Left lung (tissue), 10 donors: ENCODE results near the gene CCDC78. TPM values are rescaled to one million over a fixed set of nuclear protein-coding genes. Genes with fewer than 3 reads are reported as not detected.
A peak's percentile ranks its signal among the peaks of the same experiment; 100 is the strongest.

Source experiments
- ATAC-seq: fragments of 200-7000 bp; cut with Tn5 transposase; one replicate; pipeline ENCODE4 v1.9.1; 2020; ENCODE audit warnings: moderate library complexity
- DNase-seq, 4 donors: peaks; one replicate each; pipeline ENCODE4 v3.0.0-alpha.2; 2013 to 2020
- H3K27ac ChIP-seq, 2 donors: fragments of 200-600 bp; sonication (generic) in 1 of 2; one replicate each; pipeline versions ENCODE4 v1.5.0 to v1.8.0; 2020 to 2021
- H3K27me3 ChIP-seq, 2 donors: fragments of 200-600 bp; sonication (generic) in 1 of 2; one replicate each; pipeline versions ENCODE4 v1.5.0 to v1.8.0; 2020 to 2021
- H3K36me3 ChIP-seq, 2 donors: fragments of 200-600 bp; sonication (generic) in 1 of 2; one replicate each; pipeline versions ENCODE4 v1.5.0 to v1.8.0; 2020 to 2021
- H3K4me1 ChIP-seq, 2 donors: fragments of 200-600 bp; one replicate each; pipeline ENCODE4 v1.8.0; 2021
- H3K4me3 ChIP-seq, 2 donors: fragments of 200-600 bp; sonication (generic) in 1 of 2; one replicate each; pipeline versions ENCODE4 v1.5.0 to v1.8.0; 2020 to 2021; ENCODE audit warnings: mild to moderate bottlenecking in 1 of 2
- H3K9me3 ChIP-seq, 2 donors: fragments of 200-600 bp; sonication (generic) in 1 of 2; one replicate each; pipeline versions ENCODE4 v1.5.0 to v1.8.0; 2020 to 2021
- intact Hi-C, 2 donors: fragments of 100-400 bp; cut with DNase I; formaldehyde crosslinking; loops; one replicate each; pipeline versions ENCODE4 v1.11.2 to v1.14.2; 2022
- polyA plus RNA-seq, 6 donors: library from polyadenylated mRNA; unstranded; fragments of 120-200 nt; gene quantifications; one replicate each; pipeline ENCODE4 v1.2.1, GENCODE V29; 2013; ENCODE audit not compliant: insufficient read length in 6 of 6
- total RNA-seq, 2 donors: library from RNA; stranded (reverse); fragmentation: NEBNext Ultra II Directional; extraction: Animal tissue kit (Norgen Biotek cat#: 25700); gene quantifications; one replicate each; pipeline ENCODE4 v1.2.1, GENCODE V29; 2021
- TF ChIP-seq, protein P1 (sequence below), 2 donors: fragments of 200-600 bp; sonication (generic) in 1 of 2; IDR thresholded peaks; one replicate each; pipeline versions ENCODE4 v1.5.0 to v1.8.0; 2021; ENCODE audit warnings: antibody characterized with exemption in 2 of 2
- donor health status: DM: no; HTN: yes; CAD: no.
- donor health status: DM: no; HTN: no; CAD: no.

Gene CCDC78
- total and polyA plus RNA-seq, 8 donors: 0.96 to 13.7 (median 8.6) TPM

GRCh38 chr16:679814-680624 is 46.2 kb downstream of the CCDC78 start, which contains the start of gene STUB1:
Gene STUB1 (plus strand): TSS chr16:680410. CDS start chr16:680526, 116 bp downstream.
- H3K36me3 ChIP-seq: peaks cover 0 to 25% of the 10 kb centered on the region in 2 donors

DNA sequence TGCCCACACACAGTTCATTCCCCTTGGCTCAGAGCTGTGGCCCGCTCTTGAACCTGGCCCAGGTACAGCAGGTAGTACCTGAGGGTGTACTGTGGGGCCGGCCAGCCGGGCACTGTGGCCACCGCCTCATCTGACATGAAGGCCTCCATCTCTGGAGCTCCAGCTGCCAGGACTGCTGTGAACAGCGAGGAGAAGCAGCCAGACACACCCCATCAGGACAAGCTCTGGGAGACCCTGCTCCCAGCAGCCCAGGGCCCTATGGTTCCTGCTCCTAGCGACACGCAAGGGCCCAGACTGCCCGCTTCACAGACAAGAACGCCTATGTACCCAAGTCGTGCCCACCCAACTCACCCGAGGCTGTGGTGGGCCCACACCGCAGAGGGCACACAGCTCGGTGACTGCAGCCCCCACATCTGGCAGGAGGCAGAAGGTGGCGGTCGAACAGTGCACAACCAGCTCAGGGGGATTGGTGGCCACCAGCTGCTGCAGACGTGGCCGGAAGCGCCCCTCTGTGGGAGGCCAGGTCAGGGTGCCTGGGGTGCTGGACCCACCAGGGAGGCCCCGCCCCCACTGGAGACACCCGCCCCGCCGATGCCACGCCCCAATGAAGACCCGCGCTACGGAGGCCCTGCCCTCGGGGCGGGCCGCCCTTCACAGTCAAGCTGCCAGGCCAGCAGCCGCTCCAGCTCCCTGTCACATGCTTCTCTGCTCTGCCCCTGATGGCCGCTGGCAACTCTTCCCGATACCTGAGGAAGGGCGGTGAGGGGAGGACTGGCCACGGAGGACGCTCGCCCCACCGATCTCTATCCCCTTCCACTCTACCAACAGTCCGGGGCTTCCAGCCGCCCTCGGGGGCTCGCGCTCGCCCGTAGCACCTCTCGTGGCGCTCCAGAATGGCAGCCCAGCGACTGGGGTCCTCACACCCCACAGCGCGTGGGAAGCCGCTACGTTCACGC is 47.1 kb downstream of the CCDC78 start:
- H3K4me1 ChIP-seq: peaks cover 30 to 68% of the 10 kb centered on the region in 2 donors
- H3K9me3 ChIP-seq: no peaks in the 10 kb centered on the region
- peak overlapping the region; percentile 34 to 70 for H3K4me3 ChIP-seq
- peak overlapping the region; percentile 65 to 67 for H3K27ac ChIP-seq
- peaks cover 0 to 30% of the 10 kb centered on the region in 2 donors for H3K36me3 ChIP-seq
- DNase-seq: peak in 3 of 4 donors; percentile 80 to 89 (median 80)
- H3K27me3 ChIP-seq: peaks cover 0 to 33% of the 10 kb centered on the region in 2 donors
- intact Hi-C loops: no loop called here
- ATAC-seq: peak; percentile 25
- TF ChIP-seq, protein P1, sequence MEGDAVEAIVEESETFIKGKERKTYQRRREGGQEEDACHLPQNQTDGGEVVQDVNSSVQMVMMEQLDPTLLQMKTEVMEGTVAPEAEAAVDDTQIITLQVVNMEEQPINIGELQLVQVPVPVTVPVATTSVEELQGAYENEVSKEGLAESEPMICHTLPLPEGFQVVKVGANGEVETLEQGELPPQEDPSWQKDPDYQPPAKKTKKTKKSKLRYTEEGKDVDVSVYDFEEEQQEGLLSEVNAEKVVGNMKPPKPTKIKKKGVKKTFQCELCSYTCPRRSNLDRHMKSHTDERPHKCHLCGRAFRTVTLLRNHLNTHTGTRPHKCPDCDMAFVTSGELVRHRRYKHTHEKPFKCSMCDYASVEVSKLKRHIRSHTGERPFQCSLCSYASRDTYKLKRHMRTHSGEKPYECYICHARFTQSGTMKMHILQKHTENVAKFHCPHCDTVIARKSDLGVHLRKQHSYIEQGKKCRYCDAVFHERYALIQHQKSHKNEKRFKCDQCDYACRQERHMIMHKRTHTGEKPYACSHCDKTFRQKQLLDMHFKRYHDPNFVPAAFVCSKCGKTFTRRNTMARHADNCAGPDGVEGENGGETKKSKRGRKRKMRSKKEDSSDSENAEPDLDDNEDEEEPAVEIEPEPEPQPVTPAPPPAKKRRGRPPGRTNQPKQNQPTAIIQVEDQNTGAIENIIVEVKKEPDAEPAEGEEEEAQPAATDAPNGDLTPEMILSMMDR (IDR thresholded peaks at IDR 0.05): no peak

More at GRCh38 chr16:679814-680624, 46.2 kb downstream of the CCDC78 start, which contains the start of gene STUB1:
- H3K4me3 ChIP-seq: peak within 1 kb of the TSS; percentile 62 to 70
- TF ChIP-seq, protein P1 (IDR thresholded peaks at IDR 0.05): no peak
- intact Hi-C loops: no loop called here
- no peaks in the 10 kb centered on the region for H3K9me3 ChIP-seq
- ATAC-seq: peak; percentile 80
- peaks cover 33 to 65% of the 10 kb centered on the region in 2 donors for H3K4me1 ChIP-seq
- peaks cover 0 to 26% of the 10 kb centered on the region in 2 donors for H3K27me3 ChIP-seq
- H3K27ac ChIP-seq: peak within 1 kb of the TSS; percentile 80 to 91
- DNase-seq: peak; percentile 80 to 94 (median 88)

GRCh38 chr16:678209-678857 is 47.9 kb downstream of the CCDC78 start:
- Histone ChIP-seq H3K4me3 (no peak overlapping the region), H3K36me3 (peaks cover 0 to 36% of the 10 kb centered on the region in 2 donors), H3K9me3 (no peaks in the 10 kb centered on the region), H3K27me3 (peaks cover 0 to 33% of the 10 kb centered on the region in 2 donors), H3K27ac (no peak overlapping the region), H3K4me1 (peaks cover 25 to 61% of the 10 kb centered on the region in 2 donors)
- intact Hi-C loops: no loop called here
- ATAC-seq (no peak), DNase-seq (no peak)
- TF ChIP-seq, protein P1 (IDR thresholded peaks at IDR 0.05): no peak

- no peak for ATAC-seq
- no peak overlapping the region for H3K4me3 ChIP-seq
- H3K9me3 ChIP-seq: no peaks in the 10 kb centered on the region
- peaks cover 0 to 33% of the 10 kb centered on the region in 2 donors for H3K27me3 ChIP-seq
- peaks cover 23 to 53% of the 10 kb centered on the region in 2 donors for H3K4me1 ChIP-seq
- H3K36me3 ChIP-seq: peaks cover 0 to 36% of the 10 kb centered on the region in 2 donors
- H3K27ac ChIP-seq: no peak overlapping the region
- TF ChIP-seq, protein P1 (IDR thresholded peaks at IDR 0.05): no peak
- intact Hi-C loops: no loop called here
- no peak for DNase-seq
Measured at GRCh38 chr16:677316-678190, 48.7 kb downstream of the CCDC78 start.
